Measurements from ENCODE around the gene UBL7.

The UBL7 gene

DNA sequence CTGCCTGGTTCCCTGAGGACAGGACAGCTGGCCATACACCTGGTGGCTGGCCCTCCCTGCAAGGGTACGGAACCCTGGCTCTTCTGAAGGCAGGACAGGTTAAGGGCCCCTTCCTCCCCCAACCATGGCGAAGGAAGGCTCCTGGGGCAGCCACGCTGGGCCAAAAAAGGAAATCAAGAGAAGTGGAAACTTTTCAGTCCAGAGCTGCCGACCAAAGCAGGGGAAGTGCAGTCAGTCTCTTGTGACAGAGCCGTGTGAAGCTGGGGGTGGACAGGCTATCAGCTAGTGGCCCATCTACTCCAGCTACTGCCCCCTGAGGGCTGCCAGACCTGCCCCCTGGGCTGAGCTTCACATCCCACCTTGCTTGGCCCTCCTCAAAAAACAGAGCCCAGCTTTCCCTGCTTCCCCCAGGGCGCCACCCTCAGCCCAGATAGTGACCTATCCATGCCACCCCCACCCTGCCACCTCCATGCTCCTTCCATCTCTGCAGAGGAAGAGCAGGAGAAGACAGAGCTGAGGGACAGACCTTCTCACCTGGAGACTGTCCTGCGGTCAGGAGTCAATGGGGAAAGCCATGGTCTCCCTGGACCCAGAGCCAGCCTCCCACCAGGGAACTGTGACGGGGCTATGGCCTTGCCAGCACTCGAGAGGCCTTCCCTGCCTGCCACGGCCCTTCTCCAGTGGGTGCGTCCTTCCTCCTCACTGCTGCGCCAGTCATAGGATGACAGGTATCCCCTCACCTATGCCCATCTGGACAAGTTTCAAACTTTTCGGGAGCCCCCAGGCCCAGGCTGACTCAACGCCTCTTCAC, 31.8 kb downstream of the UBL7 start:
- Mint-ChIP-seq H3K4me1 (ENCODE audit: low read depth in 2 of 2) (peaks cover 32 to 65% of the 10 kb centered on the region in 2 donors), H3K9me3 (no peaks in the 10 kb centered on the region), H3K4me3 (peak overlapping the region in 1 of 2 donors; percentile 5), H3K36me3 (ENCODE audit: insufficient read depth) (no peaks in the 10 kb centered on the region), H3K27ac (peak overlapping the region in 1 of 2 donors; percentile 61), H3K27me3 (no peaks in the 10 kb centered on the region)
- no peak for ATAC-seq (replicated peaks)
- DNase-seq = no peak

GRCh38 chr15:74428442-74428787, 32.5 kb downstream of the UBL7 start:
- Mint-ChIP-seq H3K4me3 (no peak overlapping the region), H3K36me3 (ENCODE audit: insufficient read depth) (no peaks in the 10 kb centered on the region), H3K27ac (peak overlapping the region; percentile 65 to 87), H3K9me3 (no peaks in the 10 kb centered on the region), H3K27me3 (no peaks in the 10 kb centered on the region), H3K4me1 (ENCODE audit: low read depth in 2 of 2) (peaks cover 30 to 71% of the 10 kb centered on the region in 2 donors)
- no peak for ATAC-seq (replicated peaks)
- DNase-seq = no peak

GRCh38 chr15:74427607-74428441, 33.1 kb downstream of the UBL7 start:
- Mint-ChIP-seq H3K27me3 (no peaks in the 10 kb centered on the region), H3K4me1 (ENCODE audit: low read depth in 2 of 2) (peaks cover 30 to 72% of the 10 kb centered on the region in 2 donors), H3K27ac (peak overlapping the region; percentile 65 to 87), H3K9me3 (no peaks in the 10 kb centered on the region), H3K4me3 (no peak overlapping the region), H3K36me3 (ENCODE audit: insufficient read depth) (no peaks in the 10 kb centered on the region)
- DNase-seq (no peak), ATAC-seq (replicated peaks) (no peak)

DNA sequence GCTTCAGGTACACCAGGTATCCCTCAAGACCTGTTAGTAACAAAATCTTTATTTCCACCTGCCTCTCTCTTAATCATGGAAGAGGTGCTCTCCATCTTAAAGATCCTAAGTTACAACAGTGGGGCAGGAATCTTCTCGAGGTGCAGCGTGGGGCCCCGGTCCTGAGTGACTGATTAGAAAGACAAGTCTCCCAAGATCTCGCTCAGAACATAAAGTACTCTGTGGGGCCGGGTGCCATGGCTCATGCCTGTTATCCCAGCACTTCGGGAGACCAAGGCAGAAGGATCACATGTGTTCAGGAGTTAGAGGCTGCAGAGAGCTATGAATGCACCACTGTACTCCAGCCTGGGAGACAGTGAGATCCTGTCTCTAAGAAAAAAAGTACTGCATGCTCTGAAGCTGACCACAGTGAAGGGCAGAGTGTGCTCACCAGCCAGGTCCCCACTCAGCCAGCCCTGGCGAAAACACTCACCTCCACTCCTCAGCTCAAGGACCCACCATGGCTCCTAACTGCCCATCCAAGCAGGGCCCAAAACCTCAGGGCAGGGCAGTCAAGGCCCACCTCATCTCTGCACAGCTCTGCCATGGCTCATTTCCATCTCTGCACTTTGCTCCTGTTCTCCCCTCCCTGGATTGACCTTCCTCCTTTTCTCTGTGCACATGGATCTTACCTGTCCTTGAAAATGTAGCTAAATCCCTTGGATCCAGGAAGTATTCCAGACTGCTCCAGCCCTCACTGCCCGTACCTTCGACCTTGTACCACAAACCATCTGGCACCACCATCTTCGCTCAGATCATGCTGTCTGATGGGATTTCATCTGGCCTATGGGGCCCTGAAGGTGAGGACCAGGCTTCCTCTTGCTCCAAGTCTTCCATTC, 34.3 kb downstream of the UBL7 start:
- ATAC-seq (replicated peaks) (no peak), DNase-seq (no peak)
- H3K4me1 Mint-ChIP-seq (ENCODE audit: low read depth in 2 of 2) = peaks cover 21 to 68% of the 10 kb centered on the region in 2 donors
- no peaks in the 10 kb centered on the region for H3K36me3 Mint-ChIP-seq (ENCODE audit: insufficient read depth)
- peak overlapping the region in 1 of 2 donors; percentile 3 for H3K27ac Mint-ChIP-seq
- no peaks in the 10 kb centered on the region for H3K9me3 Mint-ChIP-seq
- no peaks in the 10 kb centered on the region for H3K27me3 Mint-ChIP-seq
- no peak overlapping the region for H3K4me3 Mint-ChIP-seq

- no peak overlapping the region for H3K4me3 Mint-ChIP-seq
- peaks cover 21 to 66% of the 10 kb centered on the region in 2 donors for H3K4me1 Mint-ChIP-seq (ENCODE audit: low read depth in 2 of 2)
- H3K36me3 Mint-ChIP-seq (ENCODE audit: insufficient read depth) = no peaks in the 10 kb centered on the region
These were observed 35.3 kb downstream of the UBL7 start for GRCh38 chr15:74425630-74426029.

DNA sequence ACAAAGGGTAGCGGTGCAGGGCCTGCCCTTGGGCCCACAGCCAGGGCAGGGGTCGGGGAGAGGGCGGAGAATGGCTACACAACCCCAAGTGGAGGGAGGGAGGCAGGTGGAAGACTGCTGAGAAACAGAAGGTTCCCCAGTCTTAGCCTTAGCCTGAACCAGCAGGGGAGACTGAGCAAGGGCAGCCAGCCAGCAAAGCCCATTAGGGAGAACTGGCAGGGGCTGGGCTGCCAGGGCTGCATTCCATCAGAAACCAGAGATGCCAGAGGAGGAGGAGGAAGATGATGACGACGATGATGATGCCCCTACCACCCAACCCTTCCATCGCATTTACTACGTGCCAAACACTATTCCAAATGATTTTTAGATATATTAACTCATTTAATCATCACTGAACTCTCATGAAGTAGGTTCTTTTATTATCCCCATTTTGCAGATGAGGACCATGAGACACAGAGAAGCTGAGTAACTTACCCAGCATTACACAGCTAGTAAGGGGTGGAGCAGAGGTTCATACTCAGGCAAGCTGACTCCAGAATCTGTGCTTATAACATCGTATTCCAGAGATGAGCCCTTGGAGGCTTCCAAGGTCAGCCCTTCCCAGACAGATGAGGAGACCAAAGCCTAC, 35.9 kb downstream of the UBL7 start:
- Mint-ChIP-seq H3K27ac (peak overlapping the region; percentile 74 to 80), H3K4me3 (no peak overlapping the region), H3K4me1 (ENCODE audit: low read depth in 2 of 2) (peaks cover 25 to 66% of the 10 kb centered on the region in 2 donors), H3K9me3 (no peaks in the 10 kb centered on the region), H3K27me3 (no peaks in the 10 kb centered on the region), H3K36me3 (ENCODE audit: insufficient read depth) (no peaks in the 10 kb centered on the region)
- DNase-seq = no peak
- ATAC-seq (replicated peaks) = no peak

More at GRCh38 chr15:74425630-74426029, 35.3 kb downstream of the UBL7 start:
- H3K27me3 Mint-ChIP-seq = no peaks in the 10 kb centered on the region
- DNase-seq (no peak), ATAC-seq (replicated peaks) (no peak)
- no peak overlapping the region for H3K27ac Mint-ChIP-seq
- H3K9me3 Mint-ChIP-seq = no peaks in the 10 kb centered on the region

DNA sequence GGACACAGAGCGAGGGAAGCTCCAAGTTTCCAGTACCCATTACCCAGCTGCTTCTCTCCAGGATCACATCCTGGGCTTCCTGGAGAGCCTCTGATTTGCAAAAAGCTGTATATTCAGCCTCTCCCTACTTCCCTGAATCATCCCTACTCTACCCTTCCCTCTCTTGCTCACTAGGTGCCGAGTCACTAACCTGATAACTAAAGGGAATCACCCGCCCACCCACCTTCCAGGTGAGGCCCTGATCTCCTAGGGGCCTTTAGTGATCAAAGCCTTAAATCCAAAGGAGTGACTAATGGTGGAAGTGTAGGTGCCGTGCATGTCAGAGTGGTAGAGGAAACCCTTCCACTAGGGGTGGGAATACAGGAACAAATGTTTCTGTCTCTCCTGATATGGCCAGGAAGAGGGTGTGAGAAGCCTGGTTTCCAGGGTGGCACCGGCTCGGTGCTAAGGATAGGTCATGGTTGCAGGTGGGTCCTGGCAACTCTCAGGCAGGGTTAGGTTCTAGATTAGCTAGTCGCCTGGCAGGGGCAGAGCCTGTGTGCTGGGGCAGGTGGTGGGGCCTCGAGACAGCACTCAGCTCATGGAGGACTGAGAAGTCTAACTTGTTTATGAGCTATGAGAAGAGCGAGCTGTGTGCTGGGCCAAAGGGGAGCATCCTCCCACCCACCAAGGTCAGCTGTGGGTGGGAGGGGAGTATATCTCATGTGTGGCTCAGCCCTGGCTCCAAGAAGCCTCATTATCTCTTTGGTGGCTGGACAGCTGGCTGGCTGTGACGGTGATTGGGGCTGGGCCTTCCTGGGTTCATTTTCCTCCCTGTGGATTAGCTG, 37.3 kb downstream of the UBL7 start:
- peak overlapping the region; percentile 74 to 80 for H3K27ac Mint-ChIP-seq
- peaks cover 1% of the 10 kb centered on the region for H3K36me3 Mint-ChIP-seq (ENCODE audit: insufficient read depth)
- no peaks in the 10 kb centered on the region for H3K27me3 Mint-ChIP-seq
- no peak for DNase-seq
- ATAC-seq (replicated peaks) = no peak
- no peaks in the 10 kb centered on the region for H3K9me3 Mint-ChIP-seq
- H3K4me1 Mint-ChIP-seq (ENCODE audit: low read depth in 2 of 2) = peaks cover 20 to 61% of the 10 kb centered on the region in 2 donors
- H3K4me3 Mint-ChIP-seq = no peak overlapping the region

- no peak for DNase-seq
These were observed 38.1 kb downstream of the UBL7 start for GRCh38 chr15:74422652-74423430.

GRCh38 chr15:74422265-74422651, 38.7 kb downstream of the UBL7 start:
- peaks cover 4% of the 10 kb centered on the region for H3K36me3 Mint-ChIP-seq (ENCODE audit: insufficient read depth)
- H3K27me3 Mint-ChIP-seq = no peaks in the 10 kb centered on the region
- DNase-seq (no peak), ATAC-seq (replicated peaks) (no peak)
- H3K4me3 Mint-ChIP-seq = no peak overlapping the region
- peak overlapping the region in 1 of 2 donors; percentile 74 for H3K27ac Mint-ChIP-seq
- peaks cover 16 to 49% of the 10 kb centered on the region in 2 donors for H3K4me1 Mint-ChIP-seq (ENCODE audit: low read depth in 2 of 2)
- no peaks in the 10 kb centered on the region for H3K9me3 Mint-ChIP-seq

More at GRCh38 chr15:74422652-74423430, 38.1 kb downstream of the UBL7 start:
- ATAC-seq (replicated peaks) = no peak
- Mint-ChIP-seq H3K27me3 (no peaks in the 10 kb centered on the region), H3K27ac (peak overlapping the region in 1 of 2 donors; percentile 74), H3K4me1 (ENCODE audit: low read depth in 2 of 2) (peaks cover 16 to 53% of the 10 kb centered on the region in 2 donors), H3K4me3 (no peak overlapping the region), H3K36me3 (ENCODE audit: insufficient read depth) (peaks cover 4% of the 10 kb centered on the region), H3K9me3 (no peaks in the 10 kb centered on the region)

GRCh38 chr15:74421302-74422245, 39.4 kb downstream of the UBL7 start:
- Mint-ChIP-seq H3K9me3 (no peaks in the 10 kb centered on the region), H3K4me1 (ENCODE audit: low read depth in 2 of 2) (peaks cover 19 to 45% of the 10 kb centered on the region in 2 donors), H3K27ac (peak overlapping the region in 1 of 2 donors; percentile 90), H3K36me3 (ENCODE audit: insufficient read depth) (peaks cover 4% of the 10 kb centered on the region), H3K27me3 (no peaks in the 10 kb centered on the region), H3K4me3 (no peak overlapping the region)
- DNase-seq (no peak), ATAC-seq (replicated peaks) (no peak)
